NCI-H1930 (cell line): ENCODE results near the gene MRPS6.

ENCODE experiments used
- DNase-seq, 2 experiments: peaks; one replicate each; lab custom pipeline; 2025; lab: John Stamatoyannopoulos, UW

The MRPS6 gene

GRCh38 chr21:34071683-34072082, 1.7 kb upstream of the MRPS6 start:
- no peak for DNase-seq

GRCh38 chr21:34072145-34073031, 990 bp upstream of the MRPS6 start:
- DNase-seq, result no peak

GRCh38 chr21:34073749-34074282, 438 bp downstream of the MRPS6 start:
- no peak for DNase-seq

GRCh38 chr21:34074283-34075090, 1.1 kb downstream of the MRPS6 start:
- DNase-seq, result no peak

- no peak for DNase-seq
These were observed 1.7 kb downstream of the MRPS6 start for GRCh38 chr21:34075091-34075425.

GRCh38 chr21:34075760-34076660, 2.6 kb downstream of the MRPS6 start:
- no peak for DNase-seq

GRCh38 chr21:34076835-34077234, 3.5 kb downstream of the MRPS6 start:
- DNase-seq, result no peak

GRCh38 chr21:34077888-34078287, 4.5 kb downstream of the MRPS6 start:
- no peak for DNase-seq

GRCh38 chr21:34078915-34079314, 5.5 kb downstream of the MRPS6 start:
- no peak for DNase-seq

- no peak for DNase-seq
These were observed 7.3 kb downstream of the MRPS6 start for GRCh38 chr21:34080710-34081109.

GRCh38 chr21:34082769-34083168, 9.4 kb downstream of the MRPS6 start:
- DNase-seq, result no peak

GRCh38 chr21:34083357-34083756, 10.0 kb downstream of the MRPS6 start:
- DNase-seq, result no peak

- no peak for DNase-seq
These were observed 11.8 kb downstream of the MRPS6 start for GRCh38 chr21:34085129-34085528.

- no peak for DNase-seq
These were observed 13.5 kb downstream of the MRPS6 start for GRCh38 chr21:34086887-34087306.

- no peak for DNase-seq
These were observed 15.4 kb downstream of the MRPS6 start for GRCh38 chr21:34088752-34089151.

- no peak for DNase-seq
These were observed 17.7 kb downstream of the MRPS6 start for GRCh38 chr21:34091032-34091431.

- no peak for DNase-seq
These were observed 18.2 kb downstream of the MRPS6 start for GRCh38 chr21:34091607-34092006.

- DNase-seq, result no peak
These were observed 19.0 kb downstream of the MRPS6 start for GRCh38 chr21:34092262-34092921.

GRCh38 chr21:34093083-34093482, 19.7 kb downstream of the MRPS6 start:
- no peak for DNase-seq

GRCh38 chr21:34094949-34095348, 21.6 kb downstream of the MRPS6 start:
- DNase-seq, result no peak

GRCh38 chr21:34097442-34097841, 24.1 kb downstream of the MRPS6 start:
- DNase-seq, result no peak
